Activated T-cell treated with anti-CD3 and anti-CD28 coated beads for 1 hour (primary cell): Measurements from ENCODE around the gene RIOK3.
"Not testable (repeated sequence)": the region's sequence is repeated elsewhere in the genome, so short reads cannot be mapped to it uniquely, and the experiment has no call there.

Experiments used
- DNase-seq: peaks from one replicate; pipeline ENCODE4 v3.0.0-alpha.2; 2020; ENCODE audit warnings: low read depth

The RIOK3 gene

GRCh38 chr18:23495723-23496440 is 42.8 kb downstream of the RIOK3 start:
- DNase-seq: no peak

GRCh38 chr18:23498117-23498516 is 45.0 kb downstream of the RIOK3 start:
- no peak for DNase-seq

- DNase-seq: peak; percentile 64
These were observed 45.8 kb downstream of the RIOK3 start for GRCh38 chr18:23498877-23499276.

- DNase-seq: no peak
These were observed 46.2 kb downstream of the RIOK3 start for GRCh38 chr18:23499291-23499781.

- DNase-seq: no peak
These were observed 48.5 kb downstream of the RIOK3 start for GRCh38 chr18:23501626-23502025.

- no peak for DNase-seq
These were observed 49.5 kb downstream of the RIOK3 start for GRCh38 chr18:23502516-23503037.

- DNase-seq: peak; percentile 98
These were observed 50.2 kb downstream of the RIOK3 start, which contains the start of gene RMC1 for GRCh38 chr18:23503038-23503962. Gene RMC1, plus strand, starts transcription at chr18:23503511. Its CDS starts 108 bp downstream, at chr18:23503619.

- DNase-seq: no peak
These were observed 50.9 kb downstream of the RIOK3 start for GRCh38 chr18:23503963-23504344.

- DNase-seq: no peak
These were observed 51.6 kb downstream of the RIOK3 start for GRCh38 chr18:23504720-23505119.

- DNase-seq: no peak
These were observed 53.3 kb downstream of the RIOK3 start for GRCh38 chr18:23506393-23506792.

GRCh38 chr18:23510923-23511322 is 57.8 kb downstream of the RIOK3 start:
- DNase-seq: not testable (repeated sequence)

- DNase-seq: not testable (repeated sequence)
These were observed 59.1 kb downstream of the RIOK3 start for GRCh38 chr18:23512216-23512615.

- DNase-seq: no peak
These were observed 59.6 kb downstream of the RIOK3 start for GRCh38 chr18:23512641-23513040.

GRCh38 chr18:23515911-23516546 is 62.9 kb downstream of the RIOK3 start:
- DNase-seq: peak; percentile 62

GRCh38 chr18:23519734-23520133 is 66.6 kb downstream of the RIOK3 start:
- no peak for DNase-seq

- no peak for DNase-seq
These were observed 68.2 kb downstream of the RIOK3 start for GRCh38 chr18:23521271-23521670.

GRCh38 chr18:23521907-23522306 is 68.8 kb downstream of the RIOK3 start:
- DNase-seq: no peak

GRCh38 chr18:23523429-23524212 is 70.5 kb downstream of the RIOK3 start:
- DNase-seq: no peak

GRCh38 chr18:23524213-23524707 is 71.2 kb downstream of the RIOK3 start:
- no peak for DNase-seq

- DNase-seq: no peak
These were observed 73.5 kb downstream of the RIOK3 start for GRCh38 chr18:23526501-23527063.
